A549 (cell line): Measurements from ENCODE around the gene DHX32. TPM values are rescaled to one million over a fixed set of nuclear protein-coding genes. Genes with fewer than 3 reads are reported as not detected.

ENCODE experiments used
- ATAC-seq, 2 experiments: fragments of 200-7000 bp in 1 of 2; fragments of >200 bp in 1 of 2; cut with Nextera tagmentation in 1 of 2; cut with Tn5 transposase in 1 of 2; 3 replicates each; pipeline versions ENCODE4 v1.8.0 to v1.9.1; 2018 to 2020; ENCODE audit warnings: mild to moderate bottlenecking in 1 of 2, moderate library complexity in 1 of 2
- CTCF ChIA-PET: fragments of 300-600 bp; sonication (Branson Sonifier 250); formaldehyde crosslinking; extraction: SDS; loops from one replicate; lab custom pipeline; 2021; ENCODE audit warnings: antibody characterized with exemption, inconsistent platforms; lab: Yijun Ruan, JAX
- POLR2A ChIA-PET: fragments of 350-600 bp; formaldehyde crosslinking; extraction: SDS; loops from one replicate; lab custom pipeline; 2021; ENCODE audit warnings: antibody characterized with exemption, inconsistent platforms; lab: Yijun Ruan, JAX
- DNase-seq, 2 experiments: peaks; one replicate each; pipeline versions ENCODE4 v3.0.0 to v3.0.0-alpha.2; 2011 to 2016; ENCODE audit warnings: low read depth in 1 of 2, low spot score in 1 of 2
- FAIRE-seq: peaks from 2 replicates; lab custom pipeline; 2011; peaks lifted over from hg19 to GRCh38; lab: Jason Lieb, UNC
- H3K27ac ChIP-seq, 2 experiments: fragments of >200 bp; sonication (Bioruptor Twin); formaldehyde crosslinking; 3 replicates each; pipeline ENCODE4 v1.5.1; 2016 to 2017
- H3K4me1 ChIP-seq: fragments of >200 bp; sonication (Bioruptor Twin); formaldehyde crosslinking; 3 replicates; pipeline ENCODE4 v1.6.1; 2016
- H3K4me2 ChIP-seq: fragments of >200 bp; sonication (Bioruptor Twin); formaldehyde crosslinking; 3 replicates; pipeline ENCODE4 v1.6.1; 2016
- H3K4me3 ChIP-seq: fragments of >200 bp; sonication (Bioruptor Twin); formaldehyde crosslinking; 3 replicates; pipeline ENCODE4 v1.5.1; 2016
- H3K9me3 ChIP-seq: fragments of >200 bp; sonication (Bioruptor Twin); formaldehyde crosslinking; 3 replicates; pipeline ENCODE4 v1.6.1; 2016
- BHLHE40 ChIP-seq: IDR thresholded peaks from 2 replicates; pipeline ENCODE4 v1.6.1; 2012; ENCODE audit warnings: low read depth, low read length, inconsistent platforms
- CBX8 ChIP-seq: fragments of 200-600 bp; sonication (generic); IDR thresholded peaks from 2 replicates; pipeline ENCODE4 v1.6.1; 2016
- E2F6 ChIP-seq: IDR thresholded peaks from 2 replicates; pipeline ENCODE4 v1.6.1; 2012; ENCODE audit warnings: low read depth, borderline replicate concordance
- ELK1 ChIP-seq: fragments of 150-350 bp; IDR thresholded peaks from 2 replicates; pipeline ENCODE4 v1.6.1; 2014; ENCODE audit warnings: low read depth, mild to moderate bottlenecking, low read length
- ESRRA ChIP-seq: fragments of 150-350 bp; IDR thresholded peaks from 2 replicates; pipeline ENCODE4 v1.6.1; 2014; ENCODE audit warnings: mild to moderate bottlenecking, low read length, borderline replicate concordance
- HDAC2 ChIP-seq: fragments of 200-600 bp; sonication (generic); IDR thresholded peaks from 2 replicates; pipeline ENCODE4 v1.6.1; 2016
- HMGXB4 ChIP-seq: fragments of 250-450 bp; sonication (Bioruptor Pico); IDR thresholded peaks from 2 replicates; pipeline ENCODE4 v1.5.0; 2021; ENCODE audit warnings: mild to moderate bottlenecking, moderate library complexity, borderline replicate concordance
- HOXB13 ChIP-seq: fragments of 250-450 bp; sonication (Bioruptor Pico); IDR thresholded peaks from 2 replicates; pipeline ENCODE4 v1.5.0; 2020; ENCODE audit warnings: low read depth, mild to moderate bottlenecking, moderate library complexity
- JUN ChIP-seq, 2 experiments: fragments of >200 bp; sonication (Bioruptor Twin); formaldehyde crosslinking; IDR thresholded peaks; 2 replicates in 1 of 2; 3 replicates in 1 of 2; pipeline ENCODE4 v1.6.1; 2016 to 2017
- MAZ ChIP-seq: fragments of 150-350 bp; IDR thresholded peaks from 2 replicates; pipeline ENCODE4 v1.6.1; 2014; ENCODE audit warnings: antibody characterized with exemption, low read depth, low read length, borderline replicate concordance
- MYC ChIP-seq: IDR thresholded peaks from 2 replicates; pipeline ENCODE4 v1.6.1; 2012; ENCODE audit warnings: mild to moderate bottlenecking, inconsistent platforms, low read length, improper control_type of control experiment, borderline replicate concordance
- NPAS2 ChIP-seq: fragments of 250-450 bp; sonication (Bioruptor Pico); IDR thresholded peaks from 2 replicates; pipeline ENCODE4 v1.8.0; 2022; ENCODE audit warnings: mild to moderate bottlenecking, moderate library complexity, borderline replicate concordance
- NR3C1 ChIP-seq: fragments of >200 bp; sonication (Bioruptor Twin); formaldehyde crosslinking; IDR thresholded peaks from 3 replicates; pipeline ENCODE4 v1.6.1; 2017
- RAD21 ChIP-seq, 2 experiments: fragments of >200 bp in 1 of 2; sonication (Bioruptor Twin) in 1 of 2; formaldehyde crosslinking in 1 of 2; IDR thresholded peaks in 1 of 2; conservative IDR thresholded peaks in 1 of 2; 2 replicates in 1 of 2; 3 replicates in 1 of 2; pipeline ENCODE4 v1.6.1; 2012 to 2018; ENCODE audit warnings: inconsistent platforms in 1 of 2
- RCOR1 ChIP-seq: fragments of 150-350 bp; IDR thresholded peaks from 2 replicates; pipeline ENCODE4 v1.6.1; 2014; ENCODE audit warnings: antibody characterized with exemption, low read length, low read depth
- RFX5 ChIP-seq: fragments of 450-650 bp; IDR thresholded peaks from 2 replicates; pipeline ENCODE4 v1.7.1; 2014; ENCODE audit warnings: antibody characterized with exemption, mild to moderate bottlenecking, moderate library complexity
- RNF2 ChIP-seq: fragments of 200-600 bp; sonication (generic); IDR thresholded peaks from 2 replicates; pipeline ENCODE4 v1.6.1; 2016; ENCODE audit warnings: low read depth, mild to moderate bottlenecking, antibody characterized with exemption, moderate library complexity, borderline replicate concordance
- ZNF302 ChIP-seq: fragments of 250-450 bp; sonication (Bioruptor Pico); IDR thresholded peaks from 2 replicates; pipeline ENCODE4 v1.9.0; 2021; ENCODE audit warnings: inconsistent platforms, mild to moderate bottlenecking, moderate library complexity
- WGBS: methylation state at CpG from one replicate; pipeline ENCODE4 v1.1.6; 2017; ENCODE audit errors: missing lambda C conversion rate; 5-methylcytosine and 5-hydroxymethylcytosine counted together
- polyA plus RNA-seq, 4 experiments: library from polyadenylated mRNA; depleted of rRNA in 3 of 4; stranded (reverse); fragments of >200 nt; fragmentation: RNase III in 1 of 4; extraction: RNeasy Plus Mini Kit Qiagen cat#74134 plus additional on column Dnase treatment in 1 of 4; gene quantifications; 2 replicates in 3 of 4; 3 replicates in 1 of 4; pipeline ENCODE4 v1.2.3, GENCODE V29; 2011 to 2017

Gene DHX32
- polyA plus RNA-seq, 2 of the 4 experiments (the other 2 are of a cell fraction): 37.4 to 61.8 TPM

GRCh38 chr10:125795128-125795527, 86.0 kb downstream of the DHX32 start:
- ChIA-PET POLR2A (no interaction called here), CTCF (no interaction called here)
- H3K9me3 ChIP-seq: no peaks in the 10 kb centered on the region
- no CpG with 5 or more reads among the region's 2 CpGs for WGBS
- no peaks in the 10 kb centered on the region for H3K4me1 ChIP-seq
- DNase-seq (no peak), FAIRE-seq (no peak), ATAC-seq (no peak; a peak in 1 of 6 replicates)
- no peak overlapping the region for H3K27ac ChIP-seq
- H3K4me2 ChIP-seq: no peak overlapping the region
- no peak for TF ChIP-seq ESRRA
- TF ChIP-seq CBX8: no peak
- no peak for TF ChIP-seq MYC
- no peak overlapping the region for H3K4me3 ChIP-seq

GRCh38 chr10:125792342-125793300, 88.5 kb downstream of the DHX32 start:
- no peak for ATAC-seq
- no peak for FAIRE-seq

More at GRCh38 chr10:125792342-125793300, 88.5 kb downstream of the DHX32 start:
- no peak for TF ChIP-seq MAZ
- TF ChIP-seq NR3C1: no peak
- TF ChIP-seq RNF2: no peak
- no peak for TF ChIP-seq RAD21 (conservative IDR thresholded peaks at IDR 0.05 in 1 of 2, IDR thresholded peaks at IDR 0.05 in 1 of 2)
- no peak for TF ChIP-seq ZNF302 (CRISPR knock-in tag)
- no peak for TF ChIP-seq JUN (IDR thresholded peaks at IDR 0.05)
- TF ChIP-seq RFX5: no peak
- TF ChIP-seq BHLHE40: no peak
- no peak for TF ChIP-seq NPAS2 (CRISPR knock-in tag)
- TF ChIP-seq HOXB13 (CRISPR knock-in tag): no peak
- no peak for TF ChIP-seq HMGXB4 (CRISPR knock-in tag)
- TF ChIP-seq RCOR1: no peak
- TF ChIP-seq ELK1: no peak
- TF ChIP-seq HDAC2: no peak
- TF ChIP-seq E2F6: no peak
- 94% methylated on average over 10 of the region's 14 CpGs for WGBS
- Histone ChIP-seq H3K4me2 (no peak overlapping the region), H3K9me3 (no peaks in the 10 kb centered on the region), H3K4me1 (no peaks in the 10 kb centered on the region), H3K27ac (no peak overlapping the region), H3K4me3 (no peak overlapping the region)
- ChIA-PET CTCF (interaction anchor here (1.1 to 2.1 kb wide), 3 partner anchors 9 to 116 kb away, joined by 3 to 6 read pairs (median 5); no protein-coding TSS in a partner anchor), POLR2A (no interaction called here)
- no peak for DNase-seq
